ENCODE measurements around the gene MTHFSD.

- no peak for TF ChIP-seq EP300 (IDR thresholded peaks at IDR 0.05; ENCODE audit: borderline replicate concordance)
- TF ChIP-seq CREB1 (IDR thresholded peaks at IDR 0.05; ENCODE audit: low read depth): no peak
- TF ChIP-seq USF1 (IDR thresholded peaks at IDR 0.05): no peak
- TF ChIP-seq REST (IDR thresholded peaks at IDR 0.05; ENCODE audit: low read depth): no peak
These were observed 45.9 kb downstream of the MTHFSD start for GRCh38 chr16:86508947-86509758.

Measured in Ishikawa (cell line).